Measurements from ENCODE around the gene LCE1B.

DNA sequence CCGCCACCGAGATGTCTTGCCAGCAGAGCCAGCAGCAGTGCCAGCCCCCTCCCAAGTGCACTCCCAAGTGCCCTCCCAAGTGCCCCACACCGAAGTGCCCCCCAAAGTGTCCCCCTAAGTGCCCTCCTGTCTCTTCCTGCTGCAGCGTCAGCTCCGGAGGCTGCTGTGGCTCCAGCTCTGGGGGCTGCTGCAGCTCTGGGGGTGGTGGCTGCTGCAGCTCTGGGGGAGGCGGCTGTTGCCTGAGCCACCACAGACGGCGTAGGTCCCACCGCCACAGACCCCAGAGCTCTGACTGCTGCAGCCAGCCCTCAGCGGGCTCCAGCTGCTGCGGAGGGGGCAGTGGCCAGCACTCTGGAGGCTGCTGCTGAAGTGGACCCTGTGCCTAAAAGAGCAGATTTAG lies 35.4 kb upstream of the LCE1B start:
- TF ChIP-seq, protein P1, sequence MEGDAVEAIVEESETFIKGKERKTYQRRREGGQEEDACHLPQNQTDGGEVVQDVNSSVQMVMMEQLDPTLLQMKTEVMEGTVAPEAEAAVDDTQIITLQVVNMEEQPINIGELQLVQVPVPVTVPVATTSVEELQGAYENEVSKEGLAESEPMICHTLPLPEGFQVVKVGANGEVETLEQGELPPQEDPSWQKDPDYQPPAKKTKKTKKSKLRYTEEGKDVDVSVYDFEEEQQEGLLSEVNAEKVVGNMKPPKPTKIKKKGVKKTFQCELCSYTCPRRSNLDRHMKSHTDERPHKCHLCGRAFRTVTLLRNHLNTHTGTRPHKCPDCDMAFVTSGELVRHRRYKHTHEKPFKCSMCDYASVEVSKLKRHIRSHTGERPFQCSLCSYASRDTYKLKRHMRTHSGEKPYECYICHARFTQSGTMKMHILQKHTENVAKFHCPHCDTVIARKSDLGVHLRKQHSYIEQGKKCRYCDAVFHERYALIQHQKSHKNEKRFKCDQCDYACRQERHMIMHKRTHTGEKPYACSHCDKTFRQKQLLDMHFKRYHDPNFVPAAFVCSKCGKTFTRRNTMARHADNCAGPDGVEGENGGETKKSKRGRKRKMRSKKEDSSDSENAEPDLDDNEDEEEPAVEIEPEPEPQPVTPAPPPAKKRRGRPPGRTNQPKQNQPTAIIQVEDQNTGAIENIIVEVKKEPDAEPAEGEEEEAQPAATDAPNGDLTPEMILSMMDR (conservative IDR thresholded peaks at IDR 0.05; ENCODE audit: low read length): no peak
- TF ChIP-seq EZH2phosphoT487 (IDR thresholded peaks at IDR 0.05; ENCODE audit: borderline replicate concordance): no peak

Measured in Loucy (cell line).